ENCODE data around the gene CANX.

- TF ChIP-seq CTCF (IDR thresholded peaks at IDR 0.05 in 2 of 3, conservative IDR thresholded peaks at IDR 0.05 in 1 of 3; ENCODE audit: borderline replicate concordance in 1 of 3, insufficient read depth in 1 of 3, low read depth in 2 of 3, low read length in 2 of 3) (no peak), POLR2AphosphoS5 (IDR thresholded peaks at IDR 0.05; ENCODE audit: low read depth, low read length) (no peak), ZFX (IDR thresholded peaks at IDR 0.05) (no peak)
These were observed 18.6 kb upstream of the CANX start for GRCh38 chr5:179680014-179680779.

Data from HCT116 (cell line).